Measurements from ENCODE around the gene SHTN1. TPM values are rescaled to one million over a fixed set of nuclear protein-coding genes. Genes with fewer than 3 reads are reported as not detected.

SHTN1 gene
- total RNA-seq, 6 experiments from 2014 or later, result 28.5 to 42.9 (median 31.7) TPM

DNA sequence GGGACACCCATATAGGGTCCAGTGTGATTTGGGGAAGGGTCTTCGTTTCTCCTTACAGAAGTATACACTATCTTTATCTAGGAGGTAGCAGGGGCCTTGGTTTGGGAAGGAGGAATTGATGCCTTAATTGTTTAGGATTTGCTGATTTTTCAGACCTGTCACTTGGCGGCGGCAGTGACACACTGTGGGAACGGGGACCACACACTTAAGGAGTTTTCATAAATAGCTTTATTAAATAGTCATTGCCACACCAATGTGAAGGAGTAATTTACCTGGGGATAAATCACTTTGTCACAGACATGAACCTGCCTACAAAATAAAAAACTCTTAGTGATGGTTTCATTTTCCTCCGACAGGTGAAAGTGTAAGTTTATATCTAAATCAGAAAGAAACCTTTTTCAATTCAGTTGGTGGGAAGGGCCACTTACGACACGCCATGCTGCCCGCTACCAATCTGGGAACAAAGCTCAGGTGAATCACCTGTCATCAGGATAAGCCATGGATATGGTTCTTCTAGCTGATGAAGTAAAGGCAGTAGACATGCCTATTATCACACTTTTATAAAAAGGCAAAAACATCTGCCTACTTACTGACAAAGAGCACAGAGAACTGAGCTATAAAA is 168.0 kb downstream of the SHTN1 start:
- Histone ChIP-seq H3K4me1 (peaks cover 0 to 36% (median 8%) of the 10 kb centered on the region in 4 donors), H3K36me3 (no peaks in the 10 kb centered on the region), H3K27ac (no peak overlapping the region), H3K4me3 (no peak overlapping the region), H3K9me3 (no peaks in the 10 kb centered on the region), H3K27me3 (no peaks in the 10 kb centered on the region)
- 81% methylated on average over 8 of the region's 8 CpGs for WGBS (ENCODE audit: insufficient coverage, low coverage, low lambda C conversion rate, missing lambda C conversion rate)
- intact Hi-C loops (cut with DNase I), result no loop called here
- ATAC-seq, result no peak
- TF ChIP-seq POLR2A (IDR thresholded peaks at IDR 0.05), result no peak
- TF ChIP-seq, protein P1, sequence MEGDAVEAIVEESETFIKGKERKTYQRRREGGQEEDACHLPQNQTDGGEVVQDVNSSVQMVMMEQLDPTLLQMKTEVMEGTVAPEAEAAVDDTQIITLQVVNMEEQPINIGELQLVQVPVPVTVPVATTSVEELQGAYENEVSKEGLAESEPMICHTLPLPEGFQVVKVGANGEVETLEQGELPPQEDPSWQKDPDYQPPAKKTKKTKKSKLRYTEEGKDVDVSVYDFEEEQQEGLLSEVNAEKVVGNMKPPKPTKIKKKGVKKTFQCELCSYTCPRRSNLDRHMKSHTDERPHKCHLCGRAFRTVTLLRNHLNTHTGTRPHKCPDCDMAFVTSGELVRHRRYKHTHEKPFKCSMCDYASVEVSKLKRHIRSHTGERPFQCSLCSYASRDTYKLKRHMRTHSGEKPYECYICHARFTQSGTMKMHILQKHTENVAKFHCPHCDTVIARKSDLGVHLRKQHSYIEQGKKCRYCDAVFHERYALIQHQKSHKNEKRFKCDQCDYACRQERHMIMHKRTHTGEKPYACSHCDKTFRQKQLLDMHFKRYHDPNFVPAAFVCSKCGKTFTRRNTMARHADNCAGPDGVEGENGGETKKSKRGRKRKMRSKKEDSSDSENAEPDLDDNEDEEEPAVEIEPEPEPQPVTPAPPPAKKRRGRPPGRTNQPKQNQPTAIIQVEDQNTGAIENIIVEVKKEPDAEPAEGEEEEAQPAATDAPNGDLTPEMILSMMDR (IDR thresholded peaks at IDR 0.05), result no peak
- DNase-seq, result no peak

DNA sequence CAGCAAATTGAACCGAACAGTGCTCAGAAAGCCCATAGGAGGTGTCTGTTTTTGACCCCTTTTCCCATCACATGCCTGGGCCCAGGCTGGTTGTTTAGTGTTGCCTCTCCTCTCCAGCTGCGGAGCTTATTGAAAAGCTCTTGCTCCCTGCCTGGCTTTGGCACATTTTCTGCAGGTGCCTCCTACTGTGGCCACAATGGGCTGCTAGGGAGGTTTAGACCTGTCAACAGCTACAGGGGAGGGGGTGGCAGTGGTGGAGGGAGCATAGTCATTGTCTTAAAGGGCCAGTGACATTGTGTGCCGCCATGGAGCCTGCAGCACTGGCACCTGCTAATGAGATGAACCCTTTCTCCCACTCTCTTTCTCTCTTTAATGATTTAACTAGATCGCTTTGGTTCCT is 168.9 kb downstream of the SHTN1 start:
- Histone ChIP-seq H3K27me3 (no peaks in the 10 kb centered on the region), H3K36me3 (no peaks in the 10 kb centered on the region), H3K9me3 (no peaks in the 10 kb centered on the region), H3K4me1 (peaks cover 0 to 34% (median 8%) of the 10 kb centered on the region in 4 donors), H3K4me3 (no peak overlapping the region), H3K27ac (no peak overlapping the region)
- ATAC-seq (no peak), DNase-seq (no peak)
- 73% methylated on average over 3 of the region's 4 CpGs for WGBS (ENCODE audit: insufficient coverage, low coverage, low lambda C conversion rate, missing lambda C conversion rate)
- no peak for TF ChIP-seq POLR2A (IDR thresholded peaks at IDR 0.05)
- TF ChIP-seq, protein P1 (IDR thresholded peaks at IDR 0.05), result no peak
- intact Hi-C loops (cut with DNase I), result no loop called here

DNA sequence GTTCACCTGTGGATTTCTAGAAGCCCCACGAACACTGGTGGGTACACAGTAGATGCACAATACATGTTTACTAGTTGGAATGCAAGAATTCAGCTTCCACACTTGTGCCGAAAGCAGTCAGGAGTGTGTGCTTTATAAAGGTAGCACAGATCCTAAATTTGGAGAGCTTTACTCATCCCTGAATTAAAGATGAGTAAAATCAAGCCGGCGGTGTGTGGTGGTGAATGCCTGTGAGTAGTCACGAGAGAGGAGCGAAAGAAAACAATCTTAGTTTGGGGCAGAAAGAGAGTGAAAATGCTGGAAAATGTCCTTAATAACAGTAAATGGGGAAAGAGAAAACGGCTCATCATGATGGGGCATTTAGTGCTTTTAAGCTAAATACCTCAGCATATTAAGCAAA is 169.3 kb downstream of the SHTN1 start:
- DNase-seq (no peak), ATAC-seq (no peak)
- 77% methylated on average over 7 of the region's 7 CpGs for WGBS (ENCODE audit: insufficient coverage, low coverage, low lambda C conversion rate, missing lambda C conversion rate)
- TF ChIP-seq POLR2A (IDR thresholded peaks at IDR 0.05), result no peak
- TF ChIP-seq, protein P1 (IDR thresholded peaks at IDR 0.05), result no peak
- no peak overlapping the region for H3K4me3 ChIP-seq
- no peaks in the 10 kb centered on the region for H3K27me3 ChIP-seq
- no peaks in the 10 kb centered on the region for H3K36me3 ChIP-seq
- no peak overlapping the region for H3K27ac ChIP-seq
- H3K9me3 ChIP-seq, result no peaks in the 10 kb centered on the region
- intact Hi-C loops (cut with DNase I), result no loop called here
- peaks cover 0 to 30% (median 8%) of the 10 kb centered on the region in 4 donors for H3K4me1 ChIP-seq

DNA sequence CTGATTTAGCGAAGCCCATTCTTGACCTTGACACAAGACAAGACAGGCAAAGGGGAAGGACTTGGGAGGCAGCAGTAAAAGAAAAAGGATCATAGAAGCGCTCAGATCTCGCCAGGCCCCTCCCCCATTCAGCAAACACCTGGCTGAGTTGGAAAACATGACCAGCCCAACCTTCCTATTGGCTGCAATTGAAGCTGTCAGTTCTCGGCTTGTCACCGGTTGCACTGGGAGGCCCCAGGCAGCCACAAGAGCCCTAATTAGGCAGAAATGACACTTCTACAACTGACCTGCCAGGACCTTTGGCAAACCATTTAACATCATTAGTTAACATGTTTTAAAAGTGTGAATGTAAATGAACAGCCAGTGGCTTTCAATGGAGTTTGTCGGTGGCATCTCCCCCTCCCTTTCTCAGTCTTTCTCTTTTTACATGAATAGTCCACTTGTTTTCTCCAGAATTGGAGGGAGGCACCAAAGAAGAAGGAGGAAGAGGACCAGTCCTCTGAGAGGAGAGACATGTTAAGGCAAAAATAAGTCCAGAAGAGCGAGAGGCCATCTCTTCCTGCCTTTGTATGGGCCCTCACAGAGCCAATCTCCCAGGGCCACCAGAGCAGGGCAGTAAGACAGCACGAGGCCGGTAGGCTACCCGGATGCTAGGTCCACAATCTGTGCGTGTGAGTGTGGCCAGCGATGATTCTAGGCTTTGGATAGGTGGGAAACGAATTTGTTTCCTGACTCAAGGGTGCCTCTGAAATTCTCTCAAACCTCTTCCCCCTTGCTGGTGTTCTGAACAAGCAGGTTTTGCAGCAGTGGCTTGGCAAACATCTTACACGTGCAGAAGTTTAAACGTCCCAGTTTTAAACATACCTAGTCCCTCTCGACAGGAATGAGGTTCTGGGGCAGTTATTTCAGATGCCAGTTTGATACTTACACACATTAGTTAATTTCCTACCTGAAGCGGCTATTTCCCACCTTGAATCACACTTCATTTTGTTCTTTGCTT is 170.7 kb downstream of the SHTN1 start:
- intact Hi-C loops (cut with DNase I), result no loop called here
- no peak for ATAC-seq
- 74% methylated on average over 11 of the region's 17 CpGs for WGBS (ENCODE audit: insufficient coverage, low coverage, low lambda C conversion rate, missing lambda C conversion rate)
- TF ChIP-seq, protein P1 (IDR thresholded peaks at IDR 0.05), result no peak
- no peak for TF ChIP-seq POLR2A (IDR thresholded peaks at IDR 0.05)
- Histone ChIP-seq H3K36me3 (no peaks in the 10 kb centered on the region), H3K4me3 (no peak overlapping the region), H3K4me1 (peaks cover 0 to 16% (median 4%) of the 10 kb centered on the region in 4 donors), H3K27me3 (no peaks in the 10 kb centered on the region), H3K9me3 (no peaks in the 10 kb centered on the region), H3K27ac (no peak overlapping the region)
- no peak for DNase-seq

All from right lobe of liver (tissue), 6 donors.